NCI-H2227 (cell line): ENCODE measurements around the gene ZCWPW1.
"Not testable (repeated sequence)": the region's sequence is repeated elsewhere in the genome, so short reads cannot be mapped to it uniquely, and the experiment has no call there.

Source experiments
- DNase-seq: peaks from one replicate; lab custom pipeline; 2025; ENCODE audit not compliant: unreplicated experiment; lab: John Stamatoyannopoulos, UW

The ZCWPW1 gene

DNA sequence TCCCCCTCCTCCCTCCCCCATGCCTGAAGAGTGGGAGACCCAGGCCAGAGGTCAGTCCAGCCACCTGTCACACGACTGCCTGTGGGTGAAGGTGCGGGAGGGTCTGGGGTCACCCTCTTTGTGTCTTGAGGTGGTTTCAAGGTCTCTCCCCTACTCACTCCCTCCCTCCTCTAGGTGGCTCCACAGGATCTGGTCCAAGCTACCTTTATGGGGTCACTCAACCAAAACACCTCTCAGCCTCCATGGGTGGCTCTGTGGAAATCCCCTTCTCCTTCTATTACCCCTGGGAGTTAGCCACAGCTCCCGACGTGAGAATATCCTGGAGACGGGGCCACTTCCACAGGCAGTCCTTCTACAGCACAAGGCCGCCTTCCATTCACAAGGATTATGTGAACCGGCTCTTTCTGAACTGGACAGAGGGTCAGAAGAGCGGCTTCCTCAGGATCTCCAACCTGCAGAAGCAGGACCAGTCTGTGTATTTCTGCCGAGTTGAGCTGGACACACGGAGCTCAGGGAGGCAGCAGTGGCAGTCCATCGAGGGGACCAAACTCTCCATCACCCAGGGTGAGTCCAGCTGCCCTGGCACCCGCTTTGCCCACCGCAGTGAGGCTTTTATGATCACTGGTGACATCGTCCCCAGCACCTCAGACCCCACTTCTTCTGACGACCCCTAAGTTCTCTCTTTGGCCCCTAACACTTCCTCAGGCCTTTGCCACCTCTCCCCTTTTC lies 54.5 kb downstream of the ZCWPW1 start:
- DNase-seq = not testable (repeated sequence)

DNA sequence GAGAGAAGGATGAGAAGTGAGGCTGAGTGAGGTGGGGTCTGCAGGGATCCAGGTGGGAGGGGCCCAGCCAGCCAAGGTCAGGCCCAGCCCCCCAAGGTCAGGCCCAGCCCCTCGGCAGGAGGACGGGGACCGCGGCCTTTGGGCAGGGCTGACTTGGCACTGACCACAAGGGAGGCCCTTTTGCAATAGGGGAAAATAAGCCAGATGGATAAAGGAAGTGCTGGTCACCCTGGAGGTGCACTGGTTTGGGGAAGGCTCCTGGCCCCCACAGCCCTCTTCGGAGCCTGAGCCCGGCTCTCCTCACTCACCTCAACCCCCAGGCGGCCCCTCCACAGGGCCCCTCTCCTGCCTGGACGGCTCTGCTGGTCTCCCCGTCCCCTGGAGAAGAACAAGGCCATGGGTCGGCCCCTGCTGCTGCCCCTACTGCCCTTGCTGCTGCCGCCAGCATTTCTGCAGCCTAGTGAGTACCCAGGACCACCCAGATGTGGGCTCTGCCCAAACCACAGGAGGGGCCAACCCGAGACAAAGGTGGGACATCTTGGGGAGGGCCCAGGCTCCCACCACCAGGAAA lies 55.2 kb downstream of the ZCWPW1 start, which contains the start of gene PILRA:
Gene PILRA (plus strand): TSS at position 227 of the 571 bp plus-strand sequence. CDS start 170 bp downstream, at position 397.
- DNase-seq = no peak

DNA sequence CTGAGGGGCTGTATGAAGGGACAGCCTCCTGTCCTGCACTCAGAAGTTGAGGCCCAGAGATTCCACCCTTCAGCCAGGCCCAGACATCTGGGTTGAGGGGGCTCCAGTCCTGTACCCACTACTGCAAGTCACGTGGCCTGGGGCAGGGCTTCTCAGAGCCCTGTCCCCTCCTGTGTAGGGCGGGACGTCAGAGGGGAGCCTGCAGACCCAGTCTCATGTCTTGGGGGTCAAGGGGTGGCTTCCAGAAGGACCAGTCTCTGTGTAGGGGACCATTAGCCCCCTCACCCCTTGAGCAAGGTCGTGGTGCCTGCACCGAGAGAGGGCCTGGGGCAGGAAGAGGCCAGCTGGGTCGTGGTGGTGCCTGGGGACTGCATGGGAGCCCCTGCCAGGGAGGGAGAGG lies 55.8 kb downstream of the ZCWPW1 start:
- DNase-seq = no peak

GRCh38 chr7:100372256-100372655 lies 56.2 kb downstream of the ZCWPW1 start:
- DNase-seq = no peak

DNA sequence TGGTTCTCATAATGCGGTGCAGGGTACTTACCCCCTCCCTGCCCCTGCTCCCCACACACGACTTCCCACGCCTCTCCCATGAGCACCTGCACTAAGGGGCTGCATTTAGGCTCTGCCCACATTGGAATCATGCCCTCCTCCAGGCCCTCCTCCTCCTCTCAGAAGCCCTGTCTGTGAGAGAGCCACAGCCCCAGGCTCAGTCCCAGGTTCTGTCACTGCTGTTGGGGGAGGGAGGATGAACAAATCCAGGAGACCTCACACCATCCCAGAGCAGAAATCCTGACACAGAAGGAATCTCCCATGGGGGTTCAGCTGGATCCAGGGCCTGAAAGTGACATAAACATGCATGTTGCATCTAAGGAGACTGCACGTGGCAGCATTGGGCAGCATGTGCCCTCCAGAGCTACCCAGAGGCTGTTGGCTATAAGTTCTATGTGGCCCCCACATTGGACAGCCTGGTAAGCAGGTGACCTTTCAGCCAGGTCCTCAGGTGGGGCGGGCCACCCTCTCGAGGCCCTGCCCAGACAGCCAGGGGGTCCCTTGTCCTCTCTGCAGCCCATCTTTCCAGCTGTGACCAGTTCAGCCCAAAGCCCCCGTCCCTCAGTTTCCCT lies 56.8 kb downstream of the ZCWPW1 start:
- no peak for DNase-seq

DNA sequence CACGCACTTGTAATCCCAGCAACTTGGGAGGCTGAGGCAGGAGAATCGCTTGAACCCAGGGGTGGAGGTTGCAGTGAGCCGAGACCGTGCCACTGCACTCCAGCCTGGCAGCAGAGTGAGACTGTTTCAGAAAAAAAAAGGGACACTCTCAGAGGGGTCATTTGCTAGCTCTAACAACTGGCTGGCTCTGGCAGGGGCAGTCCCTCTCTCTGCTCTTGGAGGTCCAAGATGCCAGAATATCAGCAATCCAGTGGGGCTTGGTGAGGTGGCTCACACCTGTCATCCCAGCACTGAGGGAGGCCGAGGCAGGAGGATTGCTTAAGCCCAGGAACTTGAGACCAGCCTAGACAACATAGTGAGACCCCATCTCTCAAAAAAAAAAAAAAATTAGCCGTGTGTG lies 57.8 kb downstream of the ZCWPW1 start:
- DNase-seq = no peak

DNA sequence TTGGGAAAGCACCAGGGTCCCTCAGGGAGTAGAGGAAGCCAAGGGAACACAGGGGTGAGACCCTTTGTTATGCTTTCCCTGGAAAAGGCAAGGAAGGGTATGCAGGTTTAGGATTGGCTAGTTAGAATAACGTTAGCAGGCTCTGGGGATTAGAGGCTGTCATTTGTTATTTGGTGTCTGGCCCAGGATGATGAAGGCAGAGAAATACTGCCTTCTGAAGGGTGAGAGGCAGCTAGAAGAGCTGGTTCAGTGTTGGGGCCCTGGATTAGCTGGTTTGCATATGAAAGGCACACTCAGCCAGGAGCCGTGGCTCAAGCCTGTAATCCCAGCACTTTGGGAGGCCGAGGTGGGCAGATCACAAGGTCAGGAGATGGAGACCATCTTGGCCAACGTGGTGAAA lies 58.2 kb downstream of the ZCWPW1 start:
- no peak for DNase-seq

- no peak for DNase-seq
Observed at GRCh38 chr7:100369105-100369504, 59.4 kb downstream of the ZCWPW1 start.

- no peak for DNase-seq
Observed at GRCh38 chr7:100367676-100368613, 60.6 kb downstream of the ZCWPW1 start.

DNA sequence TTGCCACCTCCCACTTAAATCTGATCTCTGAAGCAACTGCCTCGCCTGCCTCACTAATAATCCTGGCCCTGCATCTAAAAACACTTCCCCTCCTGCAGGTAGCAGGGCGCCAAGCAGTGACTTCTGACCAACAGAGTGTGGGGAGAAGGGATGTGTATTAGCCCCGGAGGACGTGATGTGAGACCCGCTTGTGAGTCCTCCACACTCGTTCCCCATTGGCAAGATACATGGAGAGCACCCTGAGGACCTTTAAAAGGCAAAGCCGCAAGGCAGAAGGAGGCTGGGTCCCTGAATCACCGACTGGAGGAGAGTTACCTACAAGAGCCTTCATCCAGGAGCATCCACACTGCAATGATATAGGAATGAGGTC lies 61.3 kb downstream of the ZCWPW1 start:
- no peak for DNase-seq

DNA sequence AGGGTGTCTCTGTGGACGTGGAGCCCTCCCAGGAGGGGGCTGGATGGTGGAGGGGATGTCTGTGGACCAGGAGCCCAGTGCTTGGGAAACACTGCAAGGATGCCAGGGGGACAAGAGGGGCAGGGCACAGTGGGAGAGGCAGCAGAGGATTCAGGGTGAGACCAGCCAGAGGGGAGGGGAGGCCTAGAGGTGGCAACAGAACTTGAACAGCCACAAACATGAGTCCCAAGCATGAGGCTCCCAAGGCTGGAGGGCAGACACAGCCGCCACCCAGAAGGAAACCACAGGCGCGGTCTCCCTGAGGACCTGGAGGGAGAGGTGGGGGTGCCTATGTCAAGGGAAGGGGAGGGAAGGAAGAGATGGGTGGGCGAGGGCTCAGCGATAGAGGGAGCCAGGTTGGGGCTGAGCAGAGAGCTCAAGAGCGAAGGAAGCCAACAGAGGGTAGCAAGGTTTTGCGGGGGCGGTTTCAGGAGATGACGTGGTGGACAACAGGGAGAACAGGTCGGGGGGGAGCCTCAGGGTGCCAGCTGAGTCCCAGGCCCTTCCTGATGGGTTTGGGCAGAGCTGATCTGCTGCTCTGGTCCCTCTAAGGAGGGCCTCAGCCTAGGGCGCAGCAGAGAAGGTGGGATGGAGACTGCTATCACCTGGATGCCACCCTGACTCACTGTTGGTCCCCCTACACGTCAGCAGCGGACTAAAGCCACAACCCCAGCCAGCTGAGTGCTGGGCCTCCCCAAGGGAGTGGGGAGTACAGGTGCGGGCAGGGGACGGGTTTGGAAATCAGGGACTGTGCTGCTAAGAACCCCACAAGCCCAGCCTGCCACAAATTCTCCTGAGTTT lies 61.9 kb downstream of the ZCWPW1 start:
- DNase-seq = no peak

DNA sequence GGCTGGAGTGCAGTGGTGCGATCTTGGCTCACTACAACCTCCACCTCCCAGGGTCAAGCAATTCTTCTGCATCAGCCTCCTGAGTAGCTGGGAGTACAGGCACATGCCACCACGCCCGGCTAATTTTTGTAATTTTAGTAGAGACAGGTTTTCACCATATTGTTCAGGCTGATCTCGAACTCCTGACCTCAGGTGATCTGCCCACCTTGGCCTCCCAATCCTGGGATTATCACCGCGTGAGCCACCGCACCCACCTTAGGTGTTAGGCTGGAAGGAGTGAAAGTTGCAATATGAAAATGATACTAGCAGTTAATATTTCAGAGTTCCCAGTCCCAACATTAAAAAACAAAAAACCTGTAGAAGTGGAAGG lies 62.5 kb downstream of the ZCWPW1 start:
- DNase-seq = not testable (repeated sequence)

GRCh38 chr7:100364480-100364879 lies 64.0 kb downstream of the ZCWPW1 start:
- no peak for DNase-seq

DNA sequence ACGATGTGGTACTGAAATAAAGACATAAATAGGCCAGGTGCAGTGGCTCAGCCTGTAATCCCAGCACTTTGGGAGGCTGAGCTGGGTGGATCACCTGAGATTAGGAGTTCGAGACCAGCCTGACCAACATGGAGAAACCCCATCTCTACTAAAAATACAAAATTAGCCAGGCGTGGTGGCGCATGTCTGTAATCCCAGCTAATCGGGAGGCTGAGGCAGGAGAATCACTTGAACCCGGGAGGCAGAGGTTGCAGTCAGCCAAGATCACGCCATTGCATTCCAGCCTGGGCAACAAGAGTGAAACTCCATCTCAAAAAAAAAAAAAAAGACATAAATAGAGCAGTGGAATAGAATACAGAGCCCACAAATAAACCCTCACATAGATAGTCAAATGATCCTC lies 64.7 kb downstream of the ZCWPW1 start:
- not testable (repeated sequence) for DNase-seq

DNA sequence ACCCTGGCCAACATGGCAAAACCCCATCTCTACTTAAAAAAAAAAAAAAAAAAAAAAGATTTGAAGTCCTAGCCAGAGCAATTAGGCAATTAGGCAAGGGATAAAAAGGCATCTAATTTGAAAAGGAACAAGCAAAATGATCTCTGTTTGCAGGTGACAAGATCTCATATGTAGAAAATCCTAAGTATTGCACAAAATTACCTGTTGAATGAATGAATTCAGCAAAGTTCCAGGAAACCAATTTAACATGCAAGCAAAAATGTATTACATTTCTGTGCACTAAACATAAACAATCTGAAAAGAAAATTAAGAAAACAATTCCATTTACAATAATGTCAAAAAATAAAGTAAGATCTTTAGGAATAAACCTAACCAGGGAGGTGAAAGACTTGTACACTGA lies 65.4 kb downstream of the ZCWPW1 start:
- no peak for DNase-seq

GRCh38 chr7:100360135-100360854 lies 68.2 kb downstream of the ZCWPW1 start:
- DNase-seq = no peak

DNA sequence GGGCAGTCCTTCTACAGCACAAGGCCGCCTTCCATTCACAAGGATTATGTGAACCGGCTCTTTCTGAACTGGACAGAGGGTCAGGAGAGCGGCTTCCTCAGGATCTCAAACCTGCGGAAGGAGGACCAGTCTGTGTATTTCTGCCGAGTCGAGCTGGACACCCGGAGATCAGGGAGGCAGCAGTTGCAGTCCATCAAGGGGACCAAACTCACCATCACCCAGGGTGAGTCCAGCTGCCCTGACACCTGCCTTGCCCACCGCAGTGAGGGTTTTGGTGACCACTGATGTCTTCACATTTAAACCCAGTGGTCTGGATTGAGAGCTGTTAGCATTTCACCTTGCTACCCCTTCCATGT lies 69.7 kb downstream of the ZCWPW1 start:
- no peak for DNase-seq

- DNase-seq = no peak
Observed at GRCh38 chr7:100358027-100358856, 70.3 kb downstream of the ZCWPW1 start, which contains the start of gene PILRB. Gene PILRB, plus strand, starts transcription at chr7:100358117. Its CDS starts 186 bp downstream, at chr7:100358303.

GRCh38 chr7:100357131-100357561 lies 71.4 kb downstream of the ZCWPW1 start:
- DNase-seq = no peak
